Hepatocyte (in vitro differentiated cells): Measurements from ENCODE around the gene PHLPP1.

ENCODE experiments used
- CTCF ChIP-seq: fragments of 200-600 bp; sonication (generic); IDR thresholded peaks from 2 replicates; pipeline ENCODE4 v1.5.1; 2016; ENCODE audit warnings: antibody characterized with exemption, mild to moderate bottlenecking; ENCODE audit not compliant: poor library complexity
- EZH2 ChIP-seq: fragments of 200-600 bp; sonication (generic); IDR thresholded peaks from 2 replicates; pipeline ENCODE4 v1.6.1; 2016; ENCODE audit warnings: antibody characterized with exemption, mild to moderate bottlenecking, borderline replicate concordance
- EZH2phosphoT487 ChIP-seq: fragments of 200-600 bp; sonication (generic); IDR thresholded peaks from one replicate; pipeline ENCODE4 v1.6.1; 2018; ENCODE audit warnings: antibody characterized with exemption, mild to moderate bottlenecking, low read depth, moderate library complexity; ENCODE audit not compliant: unreplicated experiment, severe bottlenecking

- TF ChIP-seq CTCF (no peak), EZH2phosphoT487 (no peak), EZH2 (no peak)
These were observed 148.2 kb downstream of the PHLPP1 start for GRCh38 chr18:62863579-62864001.
